ENCODE data around the gene PRR5L. TPM values are rescaled to one million over a fixed set of nuclear protein-coding genes. Genes with fewer than 3 reads are reported as not detected.

Gene PRR5L
- total and polyA plus RNA-seq, 2 experiments from 2014 or later = 3.1 to 8.9 TPM

DNA sequence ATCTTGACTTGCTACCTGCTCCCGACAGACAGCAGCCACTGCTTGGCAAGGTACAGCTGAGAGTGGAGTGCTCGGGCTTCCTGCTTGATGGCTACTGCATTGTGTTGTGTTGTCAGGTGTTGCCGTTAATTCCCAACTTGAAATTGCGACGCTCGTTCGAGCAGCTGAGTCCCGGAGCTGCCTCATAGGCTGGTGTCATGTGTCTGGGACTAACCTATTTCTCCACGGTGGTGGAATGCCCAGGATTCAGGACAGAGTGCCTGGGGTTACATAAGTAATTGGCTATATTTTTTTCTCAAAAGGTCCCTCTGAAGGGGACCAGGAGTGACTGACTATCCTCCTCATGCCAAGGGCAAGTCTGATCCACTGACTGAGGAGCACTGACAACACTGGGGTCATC, 25.4 kb upstream of the PRR5L start:
- Histone ChIP-seq H3K4me3 (no peak overlapping the region), H3K4me2 (no peak overlapping the region), H4K20me1 (replicated peaks; ENCODE audit: insufficient read depth) (no peaks in the 10 kb centered on the region), H3F3A (replicated peaks; ENCODE audit: low read depth) (no peaks in the 10 kb centered on the region), H2AFZ (no peak overlapping the region), H3K27ac (ENCODE audit: low read depth) (no peak overlapping the region), H3K4me1 (ENCODE audit: insufficient read depth) (no peaks in the 10 kb centered on the region), H3K27me3 (ENCODE audit: insufficient read depth) (no peaks in the 10 kb centered on the region), H3K79me2 (replicated peaks; ENCODE audit: insufficient read depth) (no peaks in the 10 kb centered on the region), H3K36me3 (ENCODE audit: insufficient read depth) (no peaks in the 10 kb centered on the region), H3K9me2 (ENCODE audit: insufficient read depth) (no peaks in the 10 kb centered on the region)
- Mint-ChIP-seq H3K36me3 (ENCODE audit: low read depth) (peaks cover 9% of the 10 kb centered on the region), H3K4me1 (peaks cover 7% of the 10 kb centered on the region; the same call in 2 of the 3 replicates), H3K27me3 (ENCODE audit: insufficient read depth, low read depth, poor library complexity) (peaks cover 6% of the 10 kb centered on the region), H3K27ac (no peak overlapping the region), H3K4me3 (no peak overlapping the region), H3K9me3 (no peaks in the 10 kb centered on the region)
- TF ChIP-seq, protein P1, sequence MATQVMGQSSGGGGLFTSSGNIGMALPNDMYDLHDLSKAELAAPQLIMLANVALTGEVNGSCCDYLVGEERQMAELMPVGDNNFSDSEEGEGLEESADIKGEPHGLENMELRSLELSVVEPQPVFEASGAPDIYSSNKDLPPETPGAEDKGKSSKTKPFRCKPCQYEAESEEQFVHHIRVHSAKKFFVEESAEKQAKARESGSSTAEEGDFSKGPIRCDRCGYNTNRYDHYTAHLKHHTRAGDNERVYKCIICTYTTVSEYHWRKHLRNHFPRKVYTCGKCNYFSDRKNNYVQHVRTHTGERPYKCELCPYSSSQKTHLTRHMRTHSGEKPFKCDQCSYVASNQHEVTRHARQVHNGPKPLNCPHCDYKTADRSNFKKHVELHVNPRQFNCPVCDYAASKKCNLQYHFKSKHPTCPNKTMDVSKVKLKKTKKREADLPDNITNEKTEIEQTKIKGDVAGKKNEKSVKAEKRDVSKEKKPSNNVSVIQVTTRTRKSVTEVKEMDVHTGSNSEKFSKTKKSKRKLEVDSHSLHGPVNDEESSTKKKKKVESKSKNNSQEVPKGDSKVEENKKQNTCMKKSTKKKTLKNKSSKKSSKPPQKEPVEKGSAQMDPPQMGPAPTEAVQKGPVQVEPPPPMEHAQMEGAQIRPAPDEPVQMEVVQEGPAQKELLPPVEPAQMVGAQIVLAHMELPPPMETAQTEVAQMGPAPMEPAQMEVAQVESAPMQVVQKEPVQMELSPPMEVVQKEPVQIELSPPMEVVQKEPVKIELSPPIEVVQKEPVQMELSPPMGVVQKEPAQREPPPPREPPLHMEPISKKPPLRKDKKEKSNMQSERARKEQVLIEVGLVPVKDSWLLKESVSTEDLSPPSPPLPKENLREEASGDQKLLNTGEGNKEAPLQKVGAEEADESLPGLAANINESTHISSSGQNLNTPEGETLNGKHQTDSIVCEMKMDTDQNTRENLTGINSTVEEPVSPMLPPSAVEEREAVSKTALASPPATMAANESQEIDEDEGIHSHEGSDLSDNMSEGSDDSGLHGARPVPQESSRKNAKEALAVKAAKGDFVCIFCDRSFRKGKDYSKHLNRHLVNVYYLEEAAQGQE (IDR thresholded peaks at IDR 0.05; ENCODE audit: unreplicated experiment) = no peak
- TF ChIP-seq EZH2 (IDR thresholded peaks at IDR 0.05; ENCODE audit: low read depth, unreplicated experiment) (no peak), STAT1 (IDR thresholded peaks at IDR 0.05; ENCODE audit: unreplicated experiment) (no peak), CREB1 (CRISPR knock-in tag; IDR thresholded peaks at IDR 0.05; ENCODE audit: low read depth) (no peak), POLR2AphosphoS5 (IDR thresholded peaks at IDR 0.05; ENCODE audit: low read depth) (no peak), JUNB (IDR thresholded peaks at IDR 0.05; ENCODE audit: unreplicated experiment) (no peak), NANOG (IDR thresholded peaks at IDR 0.05; ENCODE audit: borderline replicate concordance) (no peak), EZH2phosphoT487 (IDR thresholded peaks at IDR 0.05; ENCODE audit: unreplicated experiment) (no peak), ZNF331 (CRISPR knock-in tag; IDR thresholded peaks at IDR 0.05; ENCODE audit: low read depth) (no peak), ZNF114 (CRISPR knock-in tag; IDR thresholded peaks at IDR 0.05) (no peak)
- TF ChIP-seq, protein P2, sequence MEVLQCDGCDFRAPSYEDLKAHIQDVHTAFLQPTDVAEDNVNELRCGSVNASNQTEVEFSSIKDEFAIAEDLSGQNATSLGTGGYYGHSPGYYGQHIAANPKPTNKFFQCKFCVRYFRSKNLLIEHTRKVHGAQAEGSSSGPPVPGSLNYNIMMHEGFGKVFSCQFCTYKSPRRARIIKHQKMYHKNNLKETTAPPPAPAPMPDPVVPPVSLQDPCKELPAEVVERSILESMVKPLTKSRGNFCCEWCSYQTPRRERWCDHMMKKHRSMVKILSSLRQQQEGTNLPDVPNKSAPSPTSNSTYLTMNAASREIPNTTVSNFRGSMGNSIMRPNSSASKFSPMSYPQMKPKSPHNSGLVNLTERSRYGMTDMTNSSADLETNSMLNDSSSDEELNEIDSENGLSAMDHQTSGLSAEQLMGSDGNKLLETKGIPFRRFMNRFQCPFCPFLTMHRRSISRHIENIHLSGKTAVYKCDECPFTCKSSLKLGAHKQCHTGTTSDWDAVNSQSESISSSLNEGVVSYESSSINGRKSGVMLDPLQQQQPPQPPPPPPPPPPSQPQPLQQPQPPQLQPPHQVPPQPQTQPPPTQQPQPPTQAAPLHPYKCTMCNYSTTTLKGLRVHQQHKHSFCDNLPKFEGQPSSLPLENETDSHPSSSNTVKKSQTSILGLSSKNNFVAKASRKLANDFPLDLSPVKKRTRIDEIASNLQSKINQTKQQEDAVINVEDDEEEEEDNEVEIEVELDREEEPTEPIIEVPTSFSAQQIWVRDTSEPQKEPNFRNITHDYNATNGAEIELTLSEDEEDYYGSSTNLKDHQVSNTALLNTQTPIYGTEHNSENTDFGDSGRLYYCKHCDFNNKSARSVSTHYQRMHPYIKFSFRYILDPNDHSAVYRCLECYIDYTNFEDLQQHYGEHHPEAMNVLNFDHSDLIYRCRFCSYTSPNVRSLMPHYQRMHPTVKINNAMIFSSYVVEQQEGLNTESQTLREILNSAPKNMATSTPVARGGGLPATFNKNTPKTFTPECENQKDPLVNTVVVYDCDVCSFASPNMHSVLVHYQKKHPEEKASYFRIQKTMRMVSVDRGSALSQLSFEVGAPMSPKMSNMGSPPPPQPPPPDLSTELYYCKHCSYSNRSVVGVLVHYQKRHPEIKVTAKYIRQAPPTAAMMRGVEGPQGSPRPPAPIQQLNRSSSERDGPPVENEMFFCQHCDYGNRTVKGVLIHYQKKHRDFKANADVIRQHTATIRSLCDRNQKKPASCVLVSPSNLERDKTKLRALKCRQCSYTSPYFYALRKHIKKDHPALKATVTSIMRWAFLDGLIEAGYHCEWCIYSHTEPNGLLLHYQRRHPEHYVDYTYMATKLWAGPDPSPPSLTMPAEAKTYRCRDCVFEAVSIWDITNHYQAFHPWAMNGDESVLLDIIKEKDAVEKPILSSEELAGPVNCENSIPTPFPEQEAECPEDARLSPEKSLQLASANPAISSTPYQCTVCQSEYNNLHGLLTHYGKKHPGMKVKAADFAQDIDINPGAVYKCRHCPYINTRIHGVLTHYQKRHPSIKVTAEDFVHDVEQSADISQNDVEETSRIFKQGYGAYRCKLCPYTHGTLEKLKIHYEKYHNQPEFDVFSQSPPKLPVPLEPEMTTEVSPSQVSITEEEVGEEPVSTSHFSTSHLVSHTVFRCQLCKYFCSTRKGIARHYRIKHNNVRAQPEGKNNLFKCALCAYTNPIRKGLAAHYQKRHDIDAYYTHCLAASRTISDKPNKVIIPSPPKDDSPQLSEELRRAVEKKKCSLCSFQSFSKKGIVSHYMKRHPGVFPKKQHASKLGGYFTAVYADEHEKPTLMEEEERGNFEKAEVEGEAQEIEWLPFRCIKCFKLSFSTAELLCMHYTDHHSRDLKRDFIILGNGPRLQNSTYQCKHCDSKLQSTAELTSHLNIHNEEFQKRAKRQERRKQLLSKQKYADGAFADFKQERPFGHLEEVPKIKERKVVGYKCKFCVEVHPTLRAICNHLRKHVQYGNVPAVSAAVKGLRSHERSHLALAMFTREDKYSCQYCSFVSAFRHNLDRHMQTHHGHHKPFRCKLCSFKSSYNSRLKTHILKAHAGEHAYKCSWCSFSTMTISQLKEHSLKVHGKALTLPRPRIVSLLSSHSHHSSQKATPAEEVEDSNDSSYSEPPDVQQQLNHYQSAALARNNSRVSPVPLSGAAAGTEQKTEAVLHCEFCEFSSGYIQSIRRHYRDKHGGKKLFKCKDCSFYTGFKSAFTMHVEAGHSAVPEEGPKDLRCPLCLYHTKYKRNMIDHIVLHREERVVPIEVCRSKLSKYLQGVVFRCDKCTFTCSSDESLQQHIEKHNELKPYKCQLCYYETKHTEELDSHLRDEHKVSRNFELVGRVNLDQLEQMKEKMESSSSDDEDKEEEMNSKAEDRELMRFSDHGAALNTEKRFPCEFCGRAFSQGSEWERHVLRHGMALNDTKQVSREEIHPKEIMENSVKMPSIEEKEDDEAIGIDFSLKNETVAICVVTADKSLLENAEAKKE (CRISPR knock-in tag; IDR thresholded peaks at IDR 0.05) = no peak
- TF ChIP-seq, protein P3, sequence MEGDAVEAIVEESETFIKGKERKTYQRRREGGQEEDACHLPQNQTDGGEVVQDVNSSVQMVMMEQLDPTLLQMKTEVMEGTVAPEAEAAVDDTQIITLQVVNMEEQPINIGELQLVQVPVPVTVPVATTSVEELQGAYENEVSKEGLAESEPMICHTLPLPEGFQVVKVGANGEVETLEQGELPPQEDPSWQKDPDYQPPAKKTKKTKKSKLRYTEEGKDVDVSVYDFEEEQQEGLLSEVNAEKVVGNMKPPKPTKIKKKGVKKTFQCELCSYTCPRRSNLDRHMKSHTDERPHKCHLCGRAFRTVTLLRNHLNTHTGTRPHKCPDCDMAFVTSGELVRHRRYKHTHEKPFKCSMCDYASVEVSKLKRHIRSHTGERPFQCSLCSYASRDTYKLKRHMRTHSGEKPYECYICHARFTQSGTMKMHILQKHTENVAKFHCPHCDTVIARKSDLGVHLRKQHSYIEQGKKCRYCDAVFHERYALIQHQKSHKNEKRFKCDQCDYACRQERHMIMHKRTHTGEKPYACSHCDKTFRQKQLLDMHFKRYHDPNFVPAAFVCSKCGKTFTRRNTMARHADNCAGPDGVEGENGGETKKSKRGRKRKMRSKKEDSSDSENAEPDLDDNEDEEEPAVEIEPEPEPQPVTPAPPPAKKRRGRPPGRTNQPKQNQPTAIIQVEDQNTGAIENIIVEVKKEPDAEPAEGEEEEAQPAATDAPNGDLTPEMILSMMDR (conservative IDR thresholded peaks at IDR 0.05; ENCODE audit: low read depth in 2 of 2) = no peak
- TF ChIP-seq, protein P4, sequence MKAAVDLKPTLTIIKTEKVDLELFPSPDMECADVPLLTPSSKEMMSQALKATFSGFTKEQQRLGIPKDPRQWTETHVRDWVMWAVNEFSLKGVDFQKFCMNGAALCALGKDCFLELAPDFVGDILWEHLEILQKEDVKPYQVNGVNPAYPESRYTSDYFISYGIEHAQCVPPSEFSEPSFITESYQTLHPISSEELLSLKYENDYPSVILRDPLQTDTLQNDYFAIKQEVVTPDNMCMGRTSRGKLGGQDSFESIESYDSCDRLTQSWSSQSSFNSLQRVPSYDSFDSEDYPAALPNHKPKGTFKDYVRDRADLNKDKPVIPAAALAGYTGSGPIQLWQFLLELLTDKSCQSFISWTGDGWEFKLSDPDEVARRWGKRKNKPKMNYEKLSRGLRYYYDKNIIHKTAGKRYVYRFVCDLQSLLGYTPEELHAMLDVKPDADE (IDR thresholded peaks at IDR 0.05) = no peak
- DNase-seq (ENCODE audit: low spot score) = no peak
- no peak for ATAC-seq

All from GM23338 (cell line).